ENCODE measurements around the gene R3HCC1L. TPM values are rescaled to one million over a fixed set of nuclear protein-coding genes. Genes with fewer than 3 reads are reported as not detected.

Gene R3HCC1L
- total RNA-seq, 1 experiment from 2014 or later = 16.2 TPM

GRCh38 chr10:98269435-98269912 is 135.0 kb downstream of the R3HCC1L start:
- DNase-seq (ENCODE audit: low spot score) = no peak

GRCh38 chr10:98270073-98270740 is 135.8 kb downstream of the R3HCC1L start:
- H3K9me3 ChIP-seq (ENCODE audit: low read depth, low read length, poor library complexity, severe bottlenecking) = no peaks in the 10 kb centered on the region
- no TSS peak for BruUV-seq (replicated peaks)
- H3K4me3 ChIP-seq (ENCODE audit: low read depth, low read length, poor library complexity, severe bottlenecking) = no peak overlapping the region
- H3K27ac ChIP-seq (ENCODE audit: low read depth, low read length, poor library complexity, severe bottlenecking) = no peak overlapping the region
- no peaks in the 10 kb centered on the region for H3K4me1 ChIP-seq (ENCODE audit: insufficient read depth, low read length, poor library complexity, severe bottlenecking)
- POLR2A ChIA-PET (ENCODE audit: low non-redundant PET) = no interaction called here
- no peak for DNase-seq (ENCODE audit: low spot score)
- intact Hi-C loops (cut with micrococcal nuclease; ENCODE audit: unreplicated experiment) = no loop called here
- CTCF ChIA-PET = no interaction called here
- peaks cover 3% of the 10 kb centered on the region for H3K27me3 ChIP-seq (replicated peaks; ENCODE audit: insufficient read depth, low read depth, low read length, poor library complexity)
- TF ChIP-seq CTCF (conservative IDR thresholded peaks at IDR 0.05; ENCODE audit: low read depth, low read length) = no peak
- TF ChIP-seq EZH2 (IDR thresholded peaks at IDR 0.05; ENCODE audit: borderline replicate concordance, low read depth, low read length, poor library complexity, severe bottlenecking) = no peak
- no peaks in the 10 kb centered on the region for H3K36me3 ChIP-seq (ENCODE audit: insufficient read depth, low read length, poor library complexity, severe bottlenecking)

More at GRCh38 chr10:98269435-98269912, 135.0 kb downstream of the R3HCC1L start:
- Histone ChIP-seq H3K27me3 (replicated peaks; ENCODE audit: insufficient read depth, low read depth, low read length, poor library complexity) (peaks cover 3% of the 10 kb centered on the region), H3K4me3 (ENCODE audit: low read depth, low read length, poor library complexity, severe bottlenecking) (no peak overlapping the region), H3K9me3 (ENCODE audit: low read depth, low read length, poor library complexity, severe bottlenecking) (no peaks in the 10 kb centered on the region), H3K36me3 (ENCODE audit: insufficient read depth, low read length, poor library complexity, severe bottlenecking) (no peaks in the 10 kb centered on the region), H3K27ac (ENCODE audit: low read depth, low read length, poor library complexity, severe bottlenecking) (no peak overlapping the region), H3K4me1 (ENCODE audit: insufficient read depth, low read length, poor library complexity, severe bottlenecking) (no peaks in the 10 kb centered on the region)
- TF ChIP-seq EZH2 (IDR thresholded peaks at IDR 0.05; ENCODE audit: borderline replicate concordance, low read depth, low read length, poor library complexity, severe bottlenecking) = no peak
- TF ChIP-seq CTCF (conservative IDR thresholded peaks at IDR 0.05; ENCODE audit: low read depth, low read length) = no peak
- POLR2A ChIA-PET (ENCODE audit: low non-redundant PET) = no interaction called here
- BruUV-seq (replicated peaks) = no TSS peak
- intact Hi-C loops (cut with micrococcal nuclease; ENCODE audit: unreplicated experiment) = no loop called here
- CTCF ChIA-PET = no interaction called here

- intact Hi-C loops (cut with micrococcal nuclease; ENCODE audit: unreplicated experiment) = no loop called here
- H3K9me3 ChIP-seq (ENCODE audit: low read depth, low read length, poor library complexity, severe bottlenecking) = no peaks in the 10 kb centered on the region
- POLR2A ChIA-PET (ENCODE audit: low non-redundant PET) = no interaction called here
- DNase-seq (ENCODE audit: low spot score) = no peak
- H3K4me3 ChIP-seq (ENCODE audit: low read depth, low read length, poor library complexity, severe bottlenecking) = no peak overlapping the region
- no peak for TF ChIP-seq EZH2 (IDR thresholded peaks at IDR 0.05; ENCODE audit: borderline replicate concordance, low read depth, low read length, poor library complexity, severe bottlenecking)
- no peak for TF ChIP-seq CTCF (conservative IDR thresholded peaks at IDR 0.05; ENCODE audit: low read depth, low read length)
- H3K4me1 ChIP-seq (ENCODE audit: insufficient read depth, low read length, poor library complexity, severe bottlenecking) = no peaks in the 10 kb centered on the region
- CTCF ChIA-PET = no interaction called here
- BruUV-seq (replicated peaks) = no TSS peak
- peaks cover 6% of the 10 kb centered on the region for H3K27me3 ChIP-seq (replicated peaks; ENCODE audit: insufficient read depth, low read depth, low read length, poor library complexity)
- no peak overlapping the region for H3K27ac ChIP-seq (ENCODE audit: low read depth, low read length, poor library complexity, severe bottlenecking)
- no peaks in the 10 kb centered on the region for H3K36me3 ChIP-seq (ENCODE audit: insufficient read depth, low read length, poor library complexity, severe bottlenecking)
These were observed 136.3 kb downstream of the R3HCC1L start for GRCh38 chr10:98270786-98271185.

Measured in A673 (cell line).